HepG2 (cell line): Measurements from ENCODE around the gene CTSZ. TPM values are rescaled to one million over a fixed set of nuclear protein-coding genes. Genes with fewer than 3 reads are reported as not detected.

ENCODE experiments used
- CBX1 ChIP-seq: IDR thresholded peaks from one replicate; pipeline ENCODE4 v1.6.1; 2016; ENCODE audit warnings: antibody characterized with exemption, low read depth
- HOMEZ ChIP-seq: IDR thresholded peaks from 2 replicates; pipeline ENCODE4 v1.6.1; 2016; ENCODE audit warnings: low read depth
- HOXA3 ChIP-seq: sonication (generic); formaldehyde crosslinking; IDR thresholded peaks from 2 replicates; pipeline ENCODE4 v1.5.0; 2020; ENCODE audit warnings: missing genetic modification reagents
- LRRFIP1 ChIP-seq: sonication (generic); formaldehyde crosslinking; conservative IDR thresholded peaks from 2 replicates; pipeline ENCODE4 v1.4.0; 2020; ENCODE audit warnings: missing genetic modification reagents
- POGZ ChIP-seq: sonication (generic); formaldehyde crosslinking; IDR thresholded peaks from 2 replicates; pipeline ENCODE4 v1.4.0; 2020; ENCODE audit warnings: mild to moderate bottlenecking, missing genetic modification reagents
- SP1 ChIP-seq, 2 experiments: fragments of 450-650 bp in 1 of 2; sonication (generic) in 1 of 2; formaldehyde crosslinking in 1 of 2; IDR thresholded peaks; 2 replicates each; pipeline versions ENCODE4 v1.4.0 to v1.6.1; 2016 to 2020; ENCODE audit warnings: missing genetic modification reagents in 1 of 2
- SRY ChIP-seq: sonication (generic); formaldehyde crosslinking; IDR thresholded peaks from 2 replicates; pipeline ENCODE4 v1.8.0; 2022; ENCODE audit warnings: mild to moderate bottlenecking, missing genetic modification reagents
- TFE3 ChIP-seq: IDR thresholded peaks from 2 replicates; pipeline ENCODE4 v1.6.1; 2016
- ZFAT ChIP-seq: sonication (generic); formaldehyde crosslinking; conservative IDR thresholded peaks from 2 replicates; pipeline ENCODE4 v1.8.1; 2023; ENCODE audit warnings: missing genetic modification reagents, inconsistent platforms
- ZFP37 ChIP-seq: sonication (generic); formaldehyde crosslinking; IDR thresholded peaks from 2 replicates; pipeline ENCODE4 v1.4.0; 2020; ENCODE audit warnings: missing genetic modification reagents, borderline replicate concordance
- ZNF251 ChIP-seq: sonication (generic); formaldehyde crosslinking; IDR thresholded peaks from 2 replicates; pipeline ENCODE4 v1.9.0; 2021; ENCODE audit warnings: mild to moderate bottlenecking, missing genetic modification reagents
- ZNF276 ChIP-seq: sonication (generic); formaldehyde crosslinking; IDR thresholded peaks from 2 replicates; pipeline ENCODE4 v1.4.0; 2020; ENCODE audit warnings: mild to moderate bottlenecking, low read depth, missing genetic modification reagents
- ZNF652 ChIP-seq: IDR thresholded peaks from 2 replicates; pipeline ENCODE4 v1.6.1; 2016; ENCODE audit warnings: low read depth, borderline replicate concordance
- polyA plus RNA-seq, 8 experiments: library from polyadenylated mRNA; depleted of rRNA in 3 of 8; stranded (reverse) in 7 of 8; unstranded in 1 of 8; fragments of >200 nt; fragmentation: Illumina TruSeq in 4 of 8; extraction: Trizol in 4 of 8; gene quantifications; 2 replicates each; pipeline versions ENCODE4 v1.2.1 to v1.2.3, GENCODE V29; 2011 to 2016; ENCODE audit warnings: low read depth in 4 of 8, missing spikeins in 1 of 8, mixed read lengths in 1 of 8; ENCODE audit not compliant: insufficient read depth in 1 of 8
- total RNA-seq, 5 experiments: library from RNA; depleted of rRNA; stranded (reverse); fragments of >200 nt; fragmentation: Illumina TruSeq; extraction: Trizol; gene quantifications; 2 replicates each; pipeline ENCODE4 v1.2.3, GENCODE V29; 2016; ENCODE audit warnings: low read depth in 1 of 5
- TF ChIP-seq, protein P1 (sequence below): sonication (generic); formaldehyde crosslinking; IDR thresholded peaks from 2 replicates; pipeline ENCODE4 v1.9.0; 2021; ENCODE audit warnings: missing genetic modification reagents, mild to moderate bottlenecking, borderline replicate concordance
- TF ChIP-seq, protein P2 (sequence below): sonication (generic); formaldehyde crosslinking; IDR thresholded peaks from 2 replicates; pipeline ENCODE4 v1.5.1; 2020; ENCODE audit warnings: mild to moderate bottlenecking, moderate library complexity, missing genetic modification reagents

Gene CTSZ
- total and polyA plus RNA-seq, 2 of the 13 experiments (the other 11 are each of a cell fraction or from before 2014, with no cell fraction given): 0.33 TPM; not detected in 1

GRCh38 chr20:59010995-59011873 is 4.2 kb upstream of the CTSZ start (continued):
- TF ChIP-seq HOXA3 (peak; percentile 25; the same call in 1 of the 2 replicates), HOMEZ (CRISPR knock-in tag) (peak; percentile 62), ZNF652 (peak; percentile 93), TFE3 (0 out of 2 replicates have a peak, but pooled peaks have one; percentile 29), ZNF276 (CRISPR knock-in tag) (peak; percentile 29; the same call in 1 of the 2 replicates), SP1 (IDR thresholded peaks at IDR 0.05) (no peak), SP1 (CRISPR knock-in tag; IDR thresholded peaks at IDR 0.05) (0 out of 2 replicates have a peak, but pooled peaks have one; percentile 8), CBX1 (peak; percentile 17), ZFAT (CRISPR knock-in tag) (no peak), ZNF251 (CRISPR knock-in tag) (no peak), POGZ (CRISPR knock-in tag) (peak; percentile 48), ZFP37 (CRISPR knock-in tag) (no peak), LRRFIP1 (CRISPR knock-in tag) (0 out of 2 replicates have a peak, but pooled peaks have one; percentile 57), SRY (CRISPR knock-in tag) (no peak)
- TF ChIP-seq, protein P1, sequence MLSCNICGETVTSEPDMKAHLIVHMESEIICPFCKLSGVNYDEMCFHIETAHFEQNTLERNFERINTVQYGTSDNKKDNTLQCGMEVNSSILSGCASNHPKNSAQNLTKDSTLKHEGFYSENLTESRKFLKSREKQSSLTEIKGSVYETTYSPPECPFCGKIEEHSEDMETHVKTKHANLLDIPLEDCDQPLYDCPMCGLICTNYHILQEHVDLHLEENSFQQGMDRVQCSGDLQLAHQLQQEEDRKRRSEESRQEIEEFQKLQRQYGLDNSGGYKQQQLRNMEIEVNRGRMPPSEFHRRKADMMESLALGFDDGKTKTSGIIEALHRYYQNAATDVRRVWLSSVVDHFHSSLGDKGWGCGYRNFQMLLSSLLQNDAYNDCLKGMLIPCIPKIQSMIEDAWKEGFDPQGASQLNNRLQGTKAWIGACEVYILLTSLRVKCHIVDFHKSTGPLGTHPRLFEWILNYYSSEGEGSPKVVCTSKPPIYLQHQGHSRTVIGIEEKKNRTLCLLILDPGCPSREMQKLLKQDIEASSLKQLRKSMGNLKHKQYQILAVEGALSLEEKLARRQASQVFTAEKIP: no peak
- TF ChIP-seq, protein P2, sequence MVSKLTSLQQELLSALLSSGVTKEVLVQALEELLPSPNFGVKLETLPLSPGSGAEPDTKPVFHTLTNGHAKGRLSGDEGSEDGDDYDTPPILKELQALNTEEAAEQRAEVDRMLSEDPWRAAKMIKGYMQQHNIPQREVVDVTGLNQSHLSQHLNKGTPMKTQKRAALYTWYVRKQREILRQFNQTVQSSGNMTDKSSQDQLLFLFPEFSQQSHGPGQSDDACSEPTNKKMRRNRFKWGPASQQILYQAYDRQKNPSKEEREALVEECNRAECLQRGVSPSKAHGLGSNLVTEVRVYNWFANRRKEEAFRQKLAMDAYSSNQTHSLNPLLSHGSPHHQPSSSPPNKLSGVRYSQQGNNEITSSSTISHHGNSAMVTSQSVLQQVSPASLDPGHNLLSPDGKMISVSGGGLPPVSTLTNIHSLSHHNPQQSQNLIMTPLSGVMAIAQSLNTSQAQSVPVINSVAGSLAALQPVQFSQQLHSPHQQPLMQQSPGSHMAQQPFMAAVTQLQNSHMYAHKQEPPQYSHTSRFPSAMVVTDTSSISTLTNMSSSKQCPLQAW (CRISPR knock-in tag): peak; percentile 60; the same call in 1 of the 2 replicates
